ENCODE data around the gene ACTR2.
"Not testable (repeated sequence)": the region's sequence is repeated elsewhere in the genome, so short reads cannot be mapped to it uniquely, and the experiment has no call there.

Gene ACTR2

DNA sequence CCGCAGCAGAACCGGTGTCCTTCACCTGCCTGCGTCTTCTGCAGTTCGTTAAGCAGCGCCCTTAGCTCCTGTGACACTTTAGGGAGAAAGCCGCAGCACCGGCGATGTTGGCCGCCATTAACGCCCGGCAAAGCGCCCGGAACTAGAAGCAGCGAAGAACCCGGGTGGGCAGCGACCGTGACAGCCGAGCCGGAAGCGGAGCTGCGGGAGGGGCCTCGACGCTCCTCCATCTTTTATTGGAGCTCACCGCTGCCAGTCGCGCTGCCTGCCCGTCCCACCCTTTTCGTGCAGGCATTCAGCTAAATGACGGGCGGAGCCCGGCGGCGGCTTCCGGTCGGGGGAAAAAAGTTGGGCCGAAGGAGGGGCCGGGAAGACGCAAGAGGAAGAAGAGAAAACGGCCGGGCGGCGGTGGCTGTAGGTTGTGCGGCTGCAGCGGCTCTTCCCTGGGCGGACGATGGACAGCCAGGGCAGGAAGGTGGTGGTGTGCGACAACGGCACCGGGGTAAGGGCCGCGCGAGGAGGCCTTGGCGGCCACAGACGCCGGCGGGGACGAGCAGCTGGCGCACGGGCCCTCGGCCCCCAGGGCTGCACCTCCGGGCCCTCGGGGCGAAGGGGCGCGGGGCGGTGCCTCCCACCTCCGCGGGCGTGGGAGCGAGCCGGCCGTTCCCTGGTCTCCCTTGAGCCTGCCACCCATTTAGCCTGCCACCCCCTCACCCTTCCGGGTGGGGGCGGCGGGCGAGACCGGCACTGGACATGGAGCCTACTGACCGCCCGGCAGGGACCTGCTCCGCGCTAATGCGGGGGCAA, at the start of gene ACTR2:
Gene ACTR2 (plus strand): TSS at position 376 of the 807 bp plus-strand sequence. CDS start 79 bp downstream, at position 455.
- peak; percentile 77 for DNase-seq (ENCODE audit: low read depth)

DNA sequence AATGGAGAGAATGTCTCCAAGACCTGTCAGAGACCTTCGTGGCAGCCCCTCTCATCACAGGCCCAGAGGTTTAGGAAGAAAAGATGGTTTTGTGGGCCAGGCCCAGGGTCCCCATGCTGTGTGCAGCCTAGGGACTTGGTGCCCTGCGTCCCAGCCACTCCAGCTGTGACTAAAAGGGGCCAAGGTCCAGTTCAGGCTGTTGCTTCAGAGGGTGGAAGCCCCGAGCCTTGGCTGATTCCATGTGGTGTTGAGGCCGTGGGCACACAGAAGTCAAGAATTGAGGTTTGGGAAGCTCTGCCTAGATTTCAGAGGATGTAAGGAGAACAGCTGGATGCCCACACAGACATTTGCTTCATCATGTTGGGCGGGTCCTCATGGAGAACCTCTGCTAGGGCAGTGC, 45.1 kb upstream of the ACTR2 start:
- no peak for DNase-seq (ENCODE audit: low read depth)

DNA sequence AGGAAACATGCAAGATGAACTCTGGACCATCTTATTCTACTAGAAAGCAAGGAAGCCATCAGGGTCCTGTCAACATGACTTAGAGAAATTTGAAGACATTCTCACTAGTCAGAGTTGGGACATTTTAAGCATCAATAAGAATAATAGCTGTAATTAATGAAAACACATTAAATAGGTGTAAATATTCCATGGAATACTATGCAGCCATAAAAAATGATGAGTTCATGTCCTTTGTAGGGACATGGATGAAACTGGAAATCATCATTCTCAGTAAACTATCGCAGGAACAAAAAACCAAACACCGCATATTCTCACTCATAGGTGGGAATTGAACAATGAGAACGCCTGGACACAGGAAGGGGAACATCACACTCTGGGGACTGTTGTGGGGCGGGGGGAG, 44.2 kb upstream of the ACTR2 start:
- DNase-seq (ENCODE audit: low read depth): not testable (repeated sequence)

DNA sequence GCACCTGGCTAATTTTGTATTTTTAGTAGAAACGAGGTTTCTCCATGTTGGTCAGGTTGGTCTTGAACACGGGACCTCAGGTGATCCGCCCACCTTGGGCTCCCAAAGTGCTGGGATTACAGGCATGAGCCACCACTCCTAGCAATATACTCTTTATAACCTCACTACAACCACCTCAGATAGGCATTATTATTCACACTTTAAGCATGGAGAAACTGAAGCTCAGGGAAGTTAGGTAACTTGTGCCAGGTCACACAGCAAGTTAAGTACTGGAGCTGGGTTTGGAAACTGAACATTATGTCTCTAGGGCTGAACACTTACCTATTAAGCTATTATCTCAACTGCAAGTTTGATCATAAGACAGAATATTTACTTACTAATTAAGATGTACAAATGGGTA, 42.6 kb upstream of the ACTR2 start:
- DNase-seq (ENCODE audit: low read depth): no peak

DNA sequence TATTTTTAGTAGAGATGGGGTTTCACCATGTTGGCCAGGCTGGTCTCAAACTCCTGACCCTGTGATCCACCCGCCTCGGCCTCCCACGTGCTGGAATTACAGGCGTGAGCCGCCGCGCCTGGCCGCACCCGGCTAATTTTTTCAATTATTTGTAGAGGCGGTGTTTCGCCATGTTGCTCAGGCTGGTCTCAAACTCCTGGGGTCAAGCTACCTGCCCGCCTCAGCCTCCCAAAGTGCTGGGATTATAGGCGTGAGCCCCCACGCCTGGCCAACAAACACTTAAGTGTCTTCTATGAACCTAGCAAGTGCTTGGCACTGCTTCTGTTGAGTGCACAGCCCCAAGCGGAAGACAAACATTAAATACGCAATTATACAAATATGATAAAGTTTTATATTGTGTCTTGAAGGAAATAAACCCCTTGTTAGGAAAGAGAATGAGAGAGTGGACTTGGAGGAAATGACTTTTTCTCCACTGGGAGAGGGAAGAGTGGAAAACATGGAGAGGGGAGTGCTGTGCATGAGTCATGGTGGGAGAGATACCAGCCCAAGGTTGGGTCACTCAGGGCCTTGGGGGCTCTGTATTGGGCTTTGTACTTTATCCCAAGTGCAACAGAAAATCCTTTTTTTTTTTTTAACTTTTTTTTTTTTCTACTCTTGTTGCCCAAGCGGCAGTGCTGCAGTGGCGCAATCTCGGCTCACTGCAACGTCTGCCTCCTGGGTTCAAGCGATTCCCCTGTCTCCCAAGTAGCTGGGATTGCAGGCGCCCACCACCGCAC, 41.4 kb upstream of the ACTR2 start:
- DNase-seq (ENCODE audit: low read depth): no peak

DNA sequence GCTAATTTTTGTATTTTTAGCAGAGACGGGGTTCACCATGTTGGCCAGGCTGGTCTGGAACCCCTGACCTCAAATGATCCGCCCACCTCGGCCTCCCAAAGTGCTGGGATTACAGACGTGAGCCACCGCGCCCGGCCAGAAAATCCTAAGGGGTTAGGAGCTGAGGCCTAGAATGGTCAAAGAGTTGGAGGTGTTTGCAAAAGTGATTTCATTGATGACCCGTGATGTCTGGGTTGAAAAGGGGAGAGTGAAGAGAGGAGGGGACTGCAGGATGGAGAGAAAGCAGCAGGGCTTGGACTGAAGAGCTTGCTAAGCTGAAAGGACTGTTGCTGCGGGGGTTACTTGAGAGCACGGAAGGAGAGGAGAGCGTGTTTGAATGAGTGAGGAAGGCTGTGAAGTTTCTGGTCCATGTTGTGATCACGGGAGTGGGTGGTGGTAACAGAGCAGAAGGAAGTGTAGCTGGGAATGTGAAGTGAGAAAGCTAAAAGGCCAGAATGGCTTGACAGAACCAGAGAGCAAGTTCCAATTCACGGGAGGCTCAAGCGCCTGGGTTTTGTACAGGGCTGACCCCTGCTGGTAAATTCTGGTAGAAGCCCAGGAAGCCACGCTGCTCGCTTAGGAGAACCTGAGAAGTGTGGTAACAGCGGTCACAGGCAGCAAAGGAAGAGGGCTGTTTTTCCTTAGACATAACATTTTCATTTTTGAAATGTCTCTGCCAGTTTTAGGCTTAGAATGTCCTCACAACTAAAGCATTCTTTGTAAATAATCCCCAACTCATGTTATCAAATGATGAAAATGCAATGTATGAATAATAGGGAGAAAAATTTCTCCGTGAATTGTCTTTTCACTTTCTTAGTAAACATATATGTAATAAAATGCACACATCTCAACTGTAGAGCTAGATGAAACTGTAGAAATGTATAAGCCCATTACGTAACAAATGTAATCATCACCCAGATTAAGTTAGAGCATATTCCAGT, 40.5 kb upstream of the ACTR2 start:
- peak; percentile 30 for DNase-seq (ENCODE audit: low read depth)

DNA sequence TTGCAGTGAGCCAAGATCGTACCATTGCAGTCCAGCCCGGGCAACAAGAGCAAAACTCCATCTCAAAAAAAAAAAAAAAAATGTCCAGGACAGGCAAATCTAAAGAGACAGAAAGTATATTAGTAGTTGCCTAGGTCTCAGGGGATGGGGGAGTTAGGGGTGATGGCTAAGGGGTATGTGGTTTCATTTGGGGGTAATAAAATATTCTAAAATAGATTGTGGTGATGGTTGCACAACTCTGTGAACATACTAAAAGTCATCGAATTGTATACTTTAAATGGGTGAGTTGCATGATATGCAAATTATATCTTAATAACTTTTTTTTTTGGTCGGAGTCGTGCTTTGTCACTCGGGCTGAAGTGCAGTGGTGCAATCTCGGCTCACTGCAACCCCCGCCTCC, 34.2 kb upstream of the ACTR2 start:
- no peak for DNase-seq (ENCODE audit: low read depth)

DNA sequence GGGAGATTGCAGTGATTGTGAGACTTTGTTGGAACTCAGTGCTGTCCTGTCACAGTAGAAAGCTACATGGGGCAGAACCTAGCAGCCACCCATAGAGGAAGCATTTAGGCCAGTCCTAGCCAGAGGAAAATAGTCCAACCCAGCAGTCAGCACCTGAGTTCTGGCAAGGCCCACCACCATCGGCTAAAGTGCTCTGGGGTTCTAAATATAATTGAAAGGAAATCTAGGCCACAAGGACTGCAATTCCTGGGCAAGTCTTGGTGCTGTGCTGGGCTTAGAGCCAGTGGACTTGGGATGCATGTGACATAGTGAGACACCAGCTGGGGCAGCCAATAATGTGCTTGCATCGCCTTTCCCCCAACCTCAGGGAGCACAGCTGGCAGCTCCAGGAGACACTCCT, 28.9 kb upstream of the ACTR2 start:
- no peak for DNase-seq (ENCODE audit: low read depth)

DNA sequence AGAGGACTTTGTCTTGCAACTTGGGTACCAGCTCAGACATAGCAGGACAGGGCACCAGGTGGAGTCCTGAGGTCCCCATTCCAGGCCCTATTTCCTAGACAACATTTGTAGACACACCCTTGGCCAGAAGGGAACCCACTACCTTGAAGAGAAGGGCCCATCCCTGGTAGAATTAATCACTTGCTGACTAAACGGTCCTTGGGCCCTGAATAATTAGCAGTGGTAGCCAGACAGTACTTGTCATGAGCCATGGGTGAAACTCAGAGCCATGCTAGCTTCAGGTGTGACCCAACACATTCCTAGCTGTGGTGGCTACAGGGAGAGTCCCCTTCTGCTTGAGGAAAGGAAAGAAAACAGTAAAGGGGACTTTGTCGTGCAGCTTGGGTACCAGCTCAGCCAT, 28.5 kb upstream of the ACTR2 start:
- no peak for DNase-seq (ENCODE audit: low read depth)

DNA sequence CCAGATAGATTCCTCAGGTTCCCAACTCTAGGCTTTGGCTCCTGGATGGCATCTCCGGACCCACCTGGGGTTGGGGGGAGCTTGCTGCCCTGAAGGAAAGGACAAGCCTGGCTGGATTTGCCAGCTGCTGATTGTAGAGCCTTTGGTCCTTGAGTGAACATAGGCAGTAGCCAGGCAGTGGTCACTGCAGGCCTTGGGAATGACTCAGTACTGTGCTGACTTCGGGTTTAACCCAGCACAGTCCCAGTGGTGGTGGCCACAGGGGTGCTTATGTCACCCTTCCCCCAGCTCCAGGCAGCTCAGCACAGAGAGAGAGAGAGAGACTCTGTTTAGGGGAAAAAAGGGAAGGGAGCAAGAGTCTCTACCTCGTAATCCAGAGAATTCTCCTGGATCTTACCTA, 27.7 kb upstream of the ACTR2 start:
- peak; percentile 12 for DNase-seq (ENCODE audit: low read depth)

DNA sequence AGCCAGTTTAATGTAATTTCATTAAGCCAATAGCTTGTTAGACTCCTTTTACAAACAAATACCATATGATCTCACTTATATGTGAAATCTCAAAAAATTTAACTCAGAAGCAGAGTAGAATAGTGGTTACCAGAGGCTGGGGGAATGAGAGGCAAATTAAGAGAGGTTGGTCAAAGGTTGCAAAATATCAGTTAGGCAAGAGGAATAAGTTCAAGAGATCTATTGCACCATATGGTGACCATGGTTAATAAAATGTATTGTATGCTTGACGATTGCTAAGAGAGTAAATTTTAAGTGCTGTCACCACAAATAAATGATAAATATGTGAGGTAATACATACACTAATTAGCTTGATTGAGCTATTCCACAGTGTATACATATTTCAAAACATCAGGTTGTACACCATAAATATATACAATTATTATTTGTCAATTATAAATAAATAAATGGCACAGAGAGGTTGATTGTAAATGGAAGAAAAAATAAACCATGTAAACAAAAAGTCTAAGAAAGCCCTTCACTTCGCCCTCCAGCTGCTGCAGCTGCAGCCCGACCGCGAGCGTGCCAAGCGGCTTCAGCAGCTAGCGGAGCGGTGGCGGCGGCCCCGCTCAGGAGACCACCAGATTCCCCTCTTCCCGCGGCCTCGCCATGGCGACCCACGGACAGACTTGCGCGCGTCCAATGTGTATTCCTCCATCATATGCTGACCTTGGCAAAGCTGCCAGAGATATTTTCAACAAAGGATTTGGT, 23.0 kb upstream of the ACTR2 start:
- DNase-seq (ENCODE audit: low read depth): no peak

DNA sequence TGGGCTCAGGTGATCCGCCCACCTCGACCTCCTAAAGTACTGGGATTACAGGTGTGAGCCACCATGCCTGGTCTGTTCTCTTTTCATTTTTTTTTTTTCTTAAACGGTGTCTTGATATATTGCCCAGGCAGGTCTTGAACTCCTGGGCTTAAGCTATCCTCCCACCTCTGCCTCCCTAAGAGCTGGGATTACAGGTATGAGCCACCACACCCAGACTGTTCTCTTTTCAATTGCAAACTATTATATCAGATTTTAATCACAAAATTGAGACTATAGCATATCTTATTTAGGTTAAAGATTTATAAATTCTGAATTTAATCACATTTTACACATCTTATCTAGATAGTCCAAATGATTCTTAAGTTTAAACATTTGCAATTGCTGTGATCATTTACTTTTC, 15.5 kb upstream of the ACTR2 start:
- DNase-seq (ENCODE audit: low read depth): no peak

DNA sequence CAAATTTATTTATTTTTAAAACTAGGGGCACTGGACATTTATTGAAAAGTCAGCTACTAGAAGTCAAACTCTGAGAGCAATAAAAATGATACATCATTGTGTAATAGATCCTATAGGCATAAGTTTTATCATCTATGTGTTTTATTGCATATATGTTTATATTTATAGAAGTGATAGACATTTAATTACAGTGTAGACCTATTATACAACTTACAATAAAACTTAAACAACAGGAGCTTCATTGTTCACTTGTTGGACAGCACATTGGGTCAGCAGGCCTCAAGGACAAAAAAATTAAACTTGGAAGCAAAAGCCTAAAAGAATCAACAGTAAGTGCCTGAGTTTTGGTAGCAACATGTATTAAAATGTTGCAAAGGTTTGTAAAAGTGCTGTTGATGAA, 15.0 kb upstream of the ACTR2 start:
- no peak for DNase-seq (ENCODE audit: low read depth)

DNA sequence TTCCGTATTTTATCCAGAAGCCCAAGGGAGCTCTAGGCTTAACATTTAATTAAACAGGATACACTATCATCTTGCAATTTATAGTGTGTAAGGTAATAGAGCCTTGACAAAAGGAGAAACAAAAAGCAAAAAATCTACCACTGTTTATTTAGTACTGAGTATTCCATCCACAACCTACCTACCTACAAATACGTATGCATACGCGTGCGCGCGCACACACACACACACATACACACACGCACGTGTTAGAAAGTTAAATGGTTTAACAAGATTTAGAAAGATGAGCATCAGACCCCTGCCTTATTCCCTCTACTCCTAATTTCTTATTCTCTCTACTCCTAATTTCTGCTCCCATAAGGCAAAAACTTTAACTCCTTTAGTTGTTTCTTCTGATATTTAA, 14.6 kb upstream of the ACTR2 start:
- DNase-seq (ENCODE audit: low read depth): no peak

DNA sequence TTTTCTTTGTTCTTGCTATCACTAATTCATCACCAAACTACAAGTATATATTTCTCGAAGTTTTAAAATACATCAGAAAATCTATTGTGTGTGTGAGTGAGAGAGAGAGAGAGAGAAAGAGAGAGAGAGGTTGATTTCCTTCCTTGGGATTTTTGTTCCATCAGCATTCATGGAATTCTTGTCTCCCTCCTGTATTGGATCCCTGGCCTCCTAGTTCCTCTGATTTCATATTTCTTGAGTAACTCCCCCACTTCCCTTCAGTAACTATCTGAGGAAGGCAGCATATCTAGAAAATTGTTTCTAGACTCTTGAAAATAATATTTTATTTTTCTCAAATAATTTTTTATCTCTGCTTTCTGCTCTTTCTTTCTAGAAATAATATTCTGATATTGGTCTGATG, 13.3 kb upstream of the ACTR2 start:
- DNase-seq (ENCODE audit: low read depth): no peak

DNA sequence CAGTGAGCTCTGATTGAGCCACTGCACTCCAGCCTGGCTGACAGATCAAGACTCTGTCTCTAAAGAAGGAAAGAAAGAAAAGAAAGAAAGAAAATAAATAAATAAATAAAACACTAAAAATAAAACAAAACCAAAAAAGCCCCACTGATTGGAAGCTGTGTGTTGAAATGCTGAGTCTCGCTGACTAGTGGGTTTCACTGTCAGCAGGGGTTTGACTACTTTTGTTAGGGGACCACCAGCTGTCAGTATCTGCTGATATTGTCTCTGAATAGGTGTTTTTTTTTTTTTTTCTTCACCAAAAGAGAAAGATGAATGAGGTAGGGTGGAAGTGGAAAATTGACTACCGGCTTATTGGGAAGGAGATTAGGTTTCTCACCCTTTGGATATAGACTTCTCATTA, 12.8 kb upstream of the ACTR2 start:
- DNase-seq (ENCODE audit: low read depth): no peak

DNA sequence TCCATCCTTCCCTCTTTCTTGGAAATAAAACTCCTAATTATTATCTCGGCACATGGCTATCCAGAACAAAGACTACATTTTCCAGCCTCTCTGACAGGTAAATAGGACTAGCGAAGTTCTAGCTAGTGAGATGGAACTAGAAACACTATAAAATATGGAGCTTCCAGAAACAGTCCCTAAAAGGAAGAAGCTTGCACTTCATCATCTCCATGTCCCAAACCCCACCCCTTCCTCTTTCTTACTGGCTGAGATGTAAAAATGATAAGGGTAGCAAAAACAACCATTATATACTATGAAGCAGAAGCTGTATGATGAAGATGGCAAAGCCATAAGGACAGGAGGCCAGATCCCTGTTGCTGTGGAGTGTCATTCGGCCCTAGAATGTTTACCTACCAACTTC, 11.7 kb upstream of the ACTR2 start:
- DNase-seq (ENCODE audit: low read depth): no peak

DNA sequence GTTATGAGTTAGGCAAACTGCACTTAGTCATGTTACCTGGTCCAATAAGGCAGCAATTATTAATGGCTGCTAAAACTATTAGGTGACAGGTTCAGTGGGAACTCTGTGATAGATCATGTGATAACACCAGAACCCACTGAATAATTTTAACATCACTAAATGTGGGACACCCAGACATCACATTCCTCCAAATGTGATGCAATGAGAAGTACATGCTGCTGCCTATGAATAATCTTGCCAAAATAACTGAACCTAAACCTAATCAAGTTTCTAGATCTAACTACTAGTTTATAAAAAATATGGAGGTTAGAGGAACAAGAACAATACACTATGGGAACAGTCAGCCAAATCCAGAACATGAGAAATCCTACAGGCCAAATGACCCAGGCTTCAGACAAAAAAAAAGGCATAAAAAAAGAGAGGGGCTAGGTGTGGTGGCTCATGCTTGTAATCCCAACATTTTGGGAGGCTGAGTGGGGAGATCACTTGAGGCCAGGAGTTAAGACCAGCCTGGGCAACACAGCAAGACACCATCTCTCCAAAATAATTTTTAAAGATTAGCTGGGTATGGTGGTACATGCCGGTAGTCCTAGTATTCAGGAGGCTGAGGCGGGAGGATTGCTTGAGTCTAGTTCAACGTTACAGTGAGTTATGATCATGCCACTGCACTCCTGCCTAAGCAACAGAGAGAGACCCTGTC, 7.0 kb upstream of the ACTR2 start:
- DNase-seq (ENCODE audit: low read depth): no peak

DNA sequence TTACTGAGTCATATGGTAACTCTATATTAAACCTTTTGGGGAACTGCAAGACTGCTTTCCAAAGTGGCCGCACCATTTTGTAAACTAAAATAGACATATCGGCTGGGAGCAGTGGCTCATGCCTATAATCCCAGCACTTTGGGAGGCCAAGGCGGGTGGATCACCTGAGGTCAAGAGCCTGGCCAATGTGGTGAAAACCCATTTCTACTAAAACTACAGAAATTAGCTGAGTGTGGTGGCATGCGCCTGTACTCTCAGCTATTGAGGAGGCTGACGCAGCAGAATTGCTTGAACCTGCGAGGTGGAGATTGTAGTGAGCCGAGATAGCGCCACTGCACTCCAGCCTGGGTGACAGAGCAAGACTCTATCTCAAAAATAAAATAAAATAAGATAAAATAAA, 6.4 kb upstream of the ACTR2 start:
- not testable (repeated sequence) for DNase-seq (ENCODE audit: low read depth)

DNA sequence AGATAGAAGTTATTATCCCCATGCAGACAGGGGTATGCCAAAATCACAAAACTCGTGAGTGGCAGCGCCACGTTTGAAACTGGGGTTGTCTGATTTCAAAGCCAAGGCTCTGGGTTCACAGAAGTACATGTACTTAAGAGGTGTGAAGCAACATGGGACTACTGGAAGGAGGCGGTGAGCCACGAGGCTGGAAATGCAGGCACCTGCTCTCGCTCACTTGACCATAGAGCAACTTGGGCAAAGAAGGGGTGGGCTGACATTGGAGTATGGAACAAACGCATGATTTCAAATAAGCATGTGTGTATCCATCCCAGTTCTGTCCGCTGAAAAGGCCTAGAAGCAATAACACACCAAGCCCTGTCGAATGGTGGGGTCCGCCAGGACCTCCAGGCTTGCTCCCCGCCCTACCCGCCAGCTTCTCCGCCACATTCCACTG, 593 bp upstream of the ACTR2 start:
- DNase-seq (ENCODE audit: low read depth): no peak

DNA sequence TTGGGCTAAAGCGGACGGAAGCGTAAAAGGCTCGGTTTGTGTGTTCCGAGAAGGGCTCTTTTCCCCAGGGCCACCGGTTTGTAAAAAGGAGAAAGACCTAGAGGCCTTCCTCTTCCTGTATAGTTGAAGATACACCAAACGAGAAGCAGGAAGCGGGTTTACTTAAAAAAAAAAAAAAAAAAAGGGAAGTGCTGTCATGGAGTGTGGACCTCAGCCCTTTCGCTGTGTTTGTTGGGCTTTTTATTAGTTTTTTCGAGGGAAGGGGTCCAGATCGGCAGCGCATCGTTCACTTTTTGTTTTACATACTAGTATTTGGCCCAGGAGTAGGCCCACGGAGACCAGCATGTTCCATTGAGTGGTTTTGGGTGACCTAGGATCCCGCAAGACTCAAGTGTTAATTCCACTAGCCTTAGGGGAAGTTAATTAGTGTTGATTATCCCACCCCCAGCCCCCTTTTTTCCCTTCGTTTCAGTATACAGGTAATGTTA, 676 bp downstream of the ACTR2 start:
- no peak for DNase-seq (ENCODE audit: low read depth)
